WERI-Rb-1 (cell line): ENCODE measurements around the gene NOTUM.

Experiments
- DNase-seq: peaks from one replicate; pipeline ENCODE4 v3.0.0-alpha.2; 2020
- H3K27ac ChIP-seq: fragments of 250-450 bp; sonication (Bioruptor Pico); 2 replicates; pipeline ENCODE4 v1.5.1; 2020; ENCODE audit warnings: mild to moderate bottlenecking, moderate library complexity
- H3K27me3 ChIP-seq: fragments of 250-450 bp; sonication (Bioruptor Pico); 2 replicates; pipeline ENCODE4 v1.5.1; 2021; ENCODE audit warnings: mild to moderate bottlenecking, low read depth, moderate library complexity; ENCODE audit not compliant: insufficient read depth, severe bottlenecking
- H3K36me3 ChIP-seq: fragments of 250-450 bp; sonication (Bioruptor Pico); 2 replicates; pipeline ENCODE4 v1.5.1; 2020; ENCODE audit warnings: mild to moderate bottlenecking, moderate library complexity
- H3K4me3 ChIP-seq: 2 replicates; pipeline ENCODE4 v1.5.1; 2011; ENCODE audit warnings: low read depth, mild to moderate bottlenecking, control low read depth, low read length
- H3K9me3 ChIP-seq: fragments of 250-450 bp; sonication (Bioruptor Pico); 2 replicates; pipeline ENCODE4 v1.5.1; 2021; ENCODE audit warnings: mild to moderate bottlenecking, moderate library complexity; ENCODE audit not compliant: severe bottlenecking
- CTCF ChIP-seq: IDR thresholded peaks from 2 replicates; pipeline ENCODE4 v1.5.1; 2011; ENCODE audit warnings: low read depth, mild to moderate bottlenecking, control low read depth, inconsistent platforms, low read length

The NOTUM gene

DNA sequence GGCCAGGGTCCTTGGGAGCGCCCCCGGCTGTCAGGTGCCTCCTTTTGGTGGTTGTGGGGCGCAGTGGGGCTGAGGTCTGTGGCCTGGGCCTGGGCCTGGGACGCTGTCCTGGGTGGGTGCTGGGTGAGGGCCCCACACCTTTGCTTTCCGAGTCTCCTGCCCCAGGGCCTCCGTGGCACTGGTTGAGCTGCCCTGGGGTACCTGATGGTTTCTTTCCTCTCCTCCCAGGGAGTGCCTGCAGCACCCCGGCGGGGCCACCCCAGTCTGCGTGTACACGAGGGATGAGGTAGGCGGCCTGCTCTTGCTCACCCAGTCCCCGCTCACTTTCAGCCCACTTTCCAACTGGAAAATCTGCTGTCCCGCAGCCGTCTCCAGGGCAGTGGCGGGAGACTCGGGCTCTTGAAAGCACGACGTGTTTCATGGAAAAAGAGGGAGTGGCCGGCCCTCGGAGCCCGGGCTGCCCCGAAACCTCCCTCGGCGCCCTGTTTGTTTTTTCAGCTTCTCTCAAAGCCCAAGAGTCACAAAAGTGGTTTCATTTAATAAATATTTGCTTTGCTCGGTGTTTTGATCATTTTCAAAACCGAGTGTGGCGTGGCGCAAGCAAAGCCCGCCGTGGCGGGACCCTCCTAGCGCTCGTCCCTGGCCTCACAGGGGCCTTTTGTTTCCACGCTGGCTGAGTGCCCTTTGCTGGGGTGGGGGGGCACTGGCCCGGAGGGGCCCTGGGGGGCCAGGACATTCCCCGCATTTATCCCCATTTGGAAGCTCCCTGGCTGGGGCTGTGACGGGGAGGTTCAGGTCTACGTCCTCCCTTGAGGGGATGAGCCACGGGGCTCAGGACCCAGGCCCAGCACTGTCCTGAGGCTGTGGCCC is 33.8 kb upstream of the NOTUM start:
- Histone ChIP-seq H3K9me3 (no peaks in the 10 kb centered on the region), H3K27ac (0 out of 2 replicates have a peak overlapping the region, but pooled peaks have one; percentile 5), H3K36me3 (peaks cover 47% of the 10 kb centered on the region), H3K4me3 (no peak overlapping the region), H3K27me3 (no peaks in the 10 kb centered on the region)
- DNase-seq: peak; percentile 7
- no peak for TF ChIP-seq CTCF

- peaks cover 54% of the 10 kb centered on the region for H3K36me3 ChIP-seq
- no peaks in the 10 kb centered on the region for H3K9me3 ChIP-seq
- DNase-seq: peak; percentile 11
- H3K27me3 ChIP-seq: no peaks in the 10 kb centered on the region
- no peak for TF ChIP-seq CTCF
- H3K27ac ChIP-seq: peak overlapping the region; percentile 46
- no peak overlapping the region for H3K4me3 ChIP-seq
Measured at GRCh38 chr17:81993729-81994592, 33.0 kb upstream of the NOTUM start.

GRCh38 chr17:81992306-81993102 is 31.5 kb upstream of the NOTUM start:
- TF ChIP-seq CTCF: no peak

GRCh38 chr17:81991684-81992305 is 30.8 kb upstream of the NOTUM start:
- DNase-seq: peak; percentile 10
- Histone ChIP-seq H3K9me3 (no peaks in the 10 kb centered on the region), H3K27ac (no peak overlapping the region), H3K4me3 (no peak overlapping the region), H3K36me3 (peaks cover 63% of the 10 kb centered on the region), H3K27me3 (no peaks in the 10 kb centered on the region)
- TF ChIP-seq CTCF: no peak

More at GRCh38 chr17:81992306-81993102, 31.5 kb upstream of the NOTUM start:
- no peak overlapping the region for H3K4me3 ChIP-seq
- H3K27ac ChIP-seq: peak overlapping the region; percentile 10; the same call in 1 of the 2 replicates
- H3K36me3 ChIP-seq: peaks cover 62% of the 10 kb centered on the region
- no peaks in the 10 kb centered on the region for H3K9me3 ChIP-seq
- no peaks in the 10 kb centered on the region for H3K27me3 ChIP-seq
- peak; percentile 11 for DNase-seq
